Measurements from ENCODE around the gene C10orf95. TPM values are rescaled to one million over a fixed set of nuclear protein-coding genes. Genes with fewer than 3 reads are reported as not detected.
A peak's percentile ranks its signal among the peaks of the same experiment; 100 is the strongest.

C10orf95 gene
- total and polyA plus RNA-seq, 2 of the 13 experiments (the other 11 are each of a cell fraction or from before 2014, with no cell fraction given) = 0.05 to 0.07 TPM

DNA sequence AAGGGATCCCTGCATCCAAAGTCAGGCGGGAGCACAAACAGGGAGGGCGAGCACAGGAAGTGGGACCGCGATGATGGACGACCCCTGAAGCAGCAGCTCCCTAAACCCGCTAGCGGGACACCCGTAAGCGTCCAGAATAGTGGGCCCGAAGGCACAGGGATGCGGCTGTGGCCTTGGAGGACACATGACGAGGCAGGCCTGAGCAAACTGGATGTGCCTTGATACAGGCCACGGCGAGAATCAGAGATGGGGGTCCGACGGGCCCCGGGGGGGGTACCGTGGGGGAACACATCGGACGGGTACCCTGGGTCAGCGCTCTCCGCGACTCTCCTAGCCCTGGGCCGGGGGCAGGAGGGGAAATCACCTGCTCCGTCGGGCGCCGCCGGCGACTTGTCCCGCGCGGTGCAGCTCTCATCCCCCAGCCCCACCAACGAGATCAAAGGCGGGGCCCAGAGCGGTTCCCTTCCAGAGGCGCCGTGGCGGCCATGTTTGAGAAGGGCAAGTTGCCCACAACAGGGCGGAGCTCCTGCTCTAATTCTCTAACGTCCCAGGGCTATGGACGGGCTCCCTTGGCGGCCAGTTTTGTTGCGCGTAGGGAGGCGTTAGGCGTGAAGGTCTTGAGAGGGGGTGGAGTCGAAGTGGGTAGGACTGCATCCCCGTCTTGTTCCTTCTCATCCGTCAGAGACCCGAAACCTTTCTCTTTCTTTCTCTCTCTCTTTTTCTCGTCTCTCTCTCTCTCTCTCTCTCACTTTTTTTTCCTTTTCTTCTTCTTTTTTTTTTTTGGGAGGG lies 19.0 kb downstream of the C10orf95 start, which contains the start of gene CUEDC2 (continued):
- TF ChIP-seq, protein P1, sequence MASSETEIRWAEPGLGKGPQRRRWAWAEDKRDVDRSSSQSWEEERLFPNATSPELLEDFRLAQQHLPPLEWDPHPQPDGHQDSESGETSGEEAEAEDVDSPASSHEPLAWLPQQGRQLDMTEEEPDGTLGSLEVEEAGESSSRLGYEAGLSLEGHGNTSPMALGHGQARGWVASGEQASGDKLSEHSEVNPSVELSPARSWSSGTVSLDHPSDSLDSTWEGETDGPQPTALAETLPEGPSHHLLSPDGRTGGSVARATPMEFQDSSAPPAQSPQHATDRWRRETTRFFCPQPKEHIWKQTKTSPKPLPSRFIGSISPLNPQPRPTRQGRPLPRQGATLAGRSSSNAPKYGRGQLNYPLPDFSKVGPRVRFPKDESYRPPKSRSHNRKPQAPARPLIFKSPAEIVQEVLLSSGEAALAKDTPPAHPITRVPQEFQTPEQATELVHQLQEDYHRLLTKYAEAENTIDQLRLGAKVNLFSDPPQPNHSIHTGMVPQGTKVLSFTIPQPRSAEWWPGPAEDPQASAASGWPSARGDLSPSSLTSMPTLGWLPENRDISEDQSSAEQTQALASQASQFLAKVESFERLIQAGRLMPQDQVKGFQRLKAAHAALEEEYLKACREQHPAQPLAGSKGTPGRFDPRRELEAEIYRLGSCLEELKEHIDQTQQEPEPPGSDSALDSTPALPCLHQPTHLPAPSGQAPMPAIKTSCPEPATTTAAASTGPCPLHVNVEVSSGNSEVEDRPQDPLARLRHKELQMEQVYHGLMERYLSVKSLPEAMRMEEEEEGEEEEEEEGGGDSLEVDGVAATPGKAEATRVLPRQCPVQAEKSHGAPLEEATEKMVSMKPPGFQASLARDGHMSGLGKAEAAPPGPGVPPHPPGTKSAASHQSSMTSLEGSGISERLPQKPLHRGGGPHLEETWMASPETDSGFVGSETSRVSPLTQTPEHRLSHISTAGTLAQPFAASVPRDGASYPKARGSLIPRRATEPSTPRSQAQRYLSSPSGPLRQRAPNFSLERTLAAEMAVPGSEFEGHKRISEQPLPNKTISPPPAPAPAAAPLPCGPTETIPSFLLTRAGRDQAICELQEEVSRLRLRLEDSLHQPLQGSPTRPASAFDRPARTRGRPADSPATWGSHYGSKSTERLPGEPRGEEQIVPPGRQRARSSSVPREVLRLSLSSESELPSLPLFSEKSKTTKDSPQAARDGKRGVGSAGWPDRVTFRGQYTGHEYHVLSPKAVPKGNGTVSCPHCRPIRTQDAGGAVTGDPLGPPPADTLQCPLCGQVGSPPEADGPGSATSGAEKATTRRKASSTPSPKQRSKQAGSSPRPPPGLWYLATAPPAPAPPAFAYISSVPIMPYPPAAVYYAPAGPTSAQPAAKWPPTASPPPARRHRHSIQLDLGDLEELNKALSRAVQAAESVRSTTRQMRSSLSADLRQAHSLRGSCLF (CRISPR knock-in tag; IDR thresholded peaks at IDR 0.05; ENCODE audit: borderline replicate concordance) = no peak
- TF ChIP-seq, protein P2, sequence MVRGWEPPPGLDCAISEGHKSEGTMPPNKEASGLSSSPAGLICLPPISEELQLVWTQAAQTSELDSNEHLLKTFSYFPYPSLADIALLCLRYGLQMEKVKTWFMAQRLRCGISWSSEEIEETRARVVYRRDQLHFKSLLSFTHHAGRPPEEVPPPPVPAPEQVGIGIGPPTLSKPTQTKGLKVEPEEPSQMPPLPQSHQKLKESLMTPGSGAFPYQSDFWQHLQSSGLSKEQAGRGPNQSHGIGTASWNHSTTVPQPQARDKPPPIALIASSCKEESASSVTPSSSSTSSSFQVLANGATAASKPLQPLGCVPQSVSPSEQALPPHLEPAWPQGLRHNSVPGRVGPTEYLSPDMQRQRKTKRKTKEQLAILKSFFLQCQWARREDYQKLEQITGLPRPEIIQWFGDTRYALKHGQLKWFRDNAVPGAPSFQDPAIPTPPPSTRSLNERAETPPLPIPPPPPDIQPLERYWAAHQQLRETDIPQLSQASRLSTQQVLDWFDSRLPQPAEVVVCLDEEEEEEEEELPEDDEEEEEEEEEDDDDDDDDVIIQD (CRISPR knock-in tag; IDR thresholded peaks at IDR 0.05; ENCODE audit: low read depth) = 0 out of 2 replicates have a peak, but pooled peaks have one; percentile 15
- TF ChIP-seq HCFC1 (IDR thresholded peaks at IDR 0.05; ENCODE audit: low read depth, low read length) (peak; percentile 84), ZNF205 (CRISPR knock-in tag; IDR thresholded peaks at IDR 0.05) (peak; percentile 56; the same call in 1 of the 2 replicates), ZNF547 (CRISPR knock-in tag; IDR thresholded peaks at IDR 0.05) (peak; percentile 85), ZNF136 (CRISPR knock-in tag; IDR thresholded peaks at IDR 0.05; ENCODE audit: low read depth) (0 out of 2 replicates have a peak, but pooled peaks have one; percentile 63), GFI1 (CRISPR knock-in tag; IDR thresholded peaks at IDR 0.05; ENCODE audit: borderline replicate concordance) (no peak), GATA4 (IDR thresholded peaks at IDR 0.05; ENCODE audit: borderline replicate concordance, low read depth) (peak; percentile 16; the same call in 1 of the 2 replicates), ZNF781 (CRISPR knock-in tag; IDR thresholded peaks at IDR 0.05; ENCODE audit: borderline replicate concordance, not compliant biosample characterization) (peak; percentile 36), ZNF567 (CRISPR knock-in tag; IDR thresholded peaks at IDR 0.05; ENCODE audit: borderline replicate concordance) (no peak), KDM5B (CRISPR knock-in tag; IDR thresholded peaks at IDR 0.05; ENCODE audit: borderline replicate concordance) (peak; percentile 86), TCF7L2 (IDR thresholded peaks at IDR 0.05; ENCODE audit: low read depth, low read length) (no peak), ARNT2 (CRISPR knock-in tag; IDR thresholded peaks at IDR 0.05; ENCODE audit: low read depth) (no peak), ATRX (CRISPR knock-in tag; IDR thresholded peaks at IDR 0.05; ENCODE audit: borderline replicate concordance) (no peak)
- TF ChIP-seq, protein P3, sequence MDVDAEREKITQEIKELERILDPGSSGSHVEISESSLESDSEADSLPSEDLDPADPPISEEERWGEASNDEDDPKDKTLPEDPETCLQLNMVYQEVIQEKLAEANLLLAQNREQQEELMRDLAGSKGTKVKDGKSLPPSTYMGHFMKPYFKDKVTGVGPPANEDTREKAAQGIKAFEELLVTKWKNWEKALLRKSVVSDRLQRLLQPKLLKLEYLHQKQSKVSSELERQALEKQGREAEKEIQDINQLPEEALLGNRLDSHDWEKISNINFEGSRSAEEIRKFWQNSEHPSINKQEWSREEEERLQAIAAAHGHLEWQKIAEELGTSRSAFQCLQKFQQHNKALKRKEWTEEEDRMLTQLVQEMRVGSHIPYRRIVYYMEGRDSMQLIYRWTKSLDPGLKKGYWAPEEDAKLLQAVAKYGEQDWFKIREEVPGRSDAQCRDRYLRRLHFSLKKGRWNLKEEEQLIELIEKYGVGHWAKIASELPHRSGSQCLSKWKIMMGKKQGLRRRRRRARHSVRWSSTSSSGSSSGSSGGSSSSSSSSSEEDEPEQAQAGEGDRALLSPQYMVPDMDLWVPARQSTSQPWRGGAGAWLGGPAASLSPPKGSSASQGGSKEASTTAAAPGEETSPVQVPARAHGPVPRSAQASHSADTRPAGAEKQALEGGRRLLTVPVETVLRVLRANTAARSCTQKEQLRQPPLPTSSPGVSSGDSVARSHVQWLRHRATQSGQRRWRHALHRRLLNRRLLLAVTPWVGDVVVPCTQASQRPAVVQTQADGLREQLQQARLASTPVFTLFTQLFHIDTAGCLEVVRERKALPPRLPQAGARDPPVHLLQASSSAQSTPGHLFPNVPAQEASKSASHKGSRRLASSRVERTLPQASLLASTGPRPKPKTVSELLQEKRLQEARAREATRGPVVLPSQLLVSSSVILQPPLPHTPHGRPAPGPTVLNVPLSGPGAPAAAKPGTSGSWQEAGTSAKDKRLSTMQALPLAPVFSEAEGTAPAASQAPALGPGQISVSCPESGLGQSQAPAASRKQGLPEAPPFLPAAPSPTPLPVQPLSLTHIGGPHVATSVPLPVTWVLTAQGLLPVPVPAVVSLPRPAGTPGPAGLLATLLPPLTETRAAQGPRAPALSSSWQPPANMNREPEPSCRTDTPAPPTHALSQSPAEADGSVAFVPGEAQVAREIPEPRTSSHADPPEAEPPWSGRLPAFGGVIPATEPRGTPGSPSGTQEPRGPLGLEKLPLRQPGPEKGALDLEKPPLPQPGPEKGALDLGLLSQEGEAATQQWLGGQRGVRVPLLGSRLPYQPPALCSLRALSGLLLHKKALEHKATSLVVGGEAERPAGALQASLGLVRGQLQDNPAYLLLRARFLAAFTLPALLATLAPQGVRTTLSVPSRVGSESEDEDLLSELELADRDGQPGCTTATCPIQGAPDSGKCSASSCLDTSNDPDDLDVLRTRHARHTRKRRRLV (CRISPR knock-in tag; IDR thresholded peaks at IDR 0.05) = peak; percentile 83; the same call in 1 of the 2 replicates
